ENCODE results near the gene DRC3.
"Not testable (repeated sequence)": the region's sequence is repeated elsewhere in the genome, so short reads cannot be mapped to it uniquely, and the experiment has no call there.

The DRC3 gene

DNA sequence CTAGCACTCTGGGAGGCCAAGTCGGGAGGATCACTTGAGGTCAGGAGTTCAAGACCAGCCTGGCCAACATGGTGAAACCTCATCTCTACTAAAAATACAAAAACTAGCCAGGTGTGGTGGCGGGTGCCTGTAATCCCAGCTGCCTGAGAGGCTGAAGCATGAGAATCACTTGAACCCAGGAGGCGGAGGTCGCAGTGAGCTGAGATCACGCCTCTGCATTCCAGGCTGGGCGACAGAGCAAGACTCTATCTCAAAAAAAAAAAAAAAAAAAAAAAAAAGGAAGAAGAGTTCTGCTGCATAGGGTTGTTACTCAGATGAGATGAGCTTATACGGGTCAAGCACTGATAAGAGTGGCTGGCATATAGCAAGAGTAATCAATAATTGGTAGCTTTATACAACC lies 32.7 kb upstream of the DRC3 start:
- in situ Hi-C loops (cut with MboI; ENCODE audit: low pct_unique_long_range_greater_than_20kb, low sequenced_read_pairs); DNase-seq: not testable (repeated sequence)

DNA sequence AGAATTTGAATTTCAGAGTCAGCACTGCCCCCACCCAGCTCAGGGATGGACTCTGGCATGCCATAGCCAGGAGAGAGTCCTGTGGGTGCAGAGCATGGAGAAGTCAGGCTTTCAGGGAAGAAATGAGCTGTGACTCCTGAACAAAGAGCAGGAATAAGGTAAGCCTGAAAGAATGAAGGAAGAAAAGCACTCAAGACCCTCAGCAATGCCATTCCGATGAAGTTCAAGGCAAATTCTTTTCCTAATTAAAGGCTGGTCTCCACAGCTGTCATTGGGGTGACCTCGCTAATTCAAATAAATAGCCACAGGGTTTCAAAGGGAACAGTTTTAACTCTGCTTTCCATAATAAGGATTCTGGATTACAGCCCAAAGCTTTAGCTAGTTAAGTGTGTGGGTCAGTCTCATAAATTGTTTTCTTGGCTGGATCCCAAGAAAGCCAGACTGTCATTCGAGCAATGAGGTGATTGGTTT lies 32.2 kb upstream of the DRC3 start:
- no peak for DNase-seq
- in situ Hi-C loops (cut with MboI; ENCODE audit: low pct_unique_long_range_greater_than_20kb, low sequenced_read_pairs), result no loop called here

DNA sequence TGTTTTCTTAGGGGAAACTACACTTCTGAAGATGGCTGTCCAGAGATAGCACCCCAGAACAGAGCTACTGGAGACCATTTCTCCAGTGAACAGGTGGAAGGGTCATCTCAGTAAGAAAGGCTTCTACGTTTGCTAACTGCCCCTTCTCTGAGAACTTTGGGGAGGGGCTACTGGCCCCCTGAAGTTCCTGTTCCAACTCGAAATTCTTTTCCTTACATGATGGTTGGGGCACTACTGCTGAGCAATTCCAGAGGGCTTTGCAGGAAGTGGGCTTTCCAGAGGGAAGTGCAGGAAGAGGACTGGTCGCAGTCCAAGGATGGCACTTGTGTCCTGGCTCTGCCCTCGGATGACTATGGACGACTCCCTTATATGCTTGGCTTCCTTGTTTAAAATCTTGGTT lies 31.6 kb upstream of the DRC3 start:
- no peak for DNase-seq
- in situ Hi-C loops (cut with MboI; ENCODE audit: low pct_unique_long_range_greater_than_20kb, low sequenced_read_pairs), result no loop called here

DNA sequence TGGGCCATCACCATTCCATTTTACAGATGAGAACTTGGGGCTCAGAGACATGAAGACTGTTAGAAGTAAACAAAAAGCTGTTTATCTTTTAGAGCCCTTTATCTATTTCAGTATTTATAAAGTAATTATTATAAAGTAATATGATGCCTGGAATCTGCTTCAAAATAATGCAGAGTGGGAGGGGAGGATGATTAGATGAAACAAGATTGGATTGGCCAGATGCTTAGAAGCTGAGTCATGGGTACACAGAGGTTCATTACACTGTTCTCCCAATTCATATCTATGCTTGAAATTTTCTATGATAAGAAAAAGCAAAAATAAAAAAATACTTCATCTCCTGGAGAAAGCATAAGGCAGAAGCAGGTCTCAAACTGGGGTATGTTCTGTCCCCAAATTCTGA lies 29.8 kb upstream of the DRC3 start:
- no peak for DNase-seq
- in situ Hi-C loops (cut with MboI; ENCODE audit: low pct_unique_long_range_greater_than_20kb, low sequenced_read_pairs), result no loop called here

DNA sequence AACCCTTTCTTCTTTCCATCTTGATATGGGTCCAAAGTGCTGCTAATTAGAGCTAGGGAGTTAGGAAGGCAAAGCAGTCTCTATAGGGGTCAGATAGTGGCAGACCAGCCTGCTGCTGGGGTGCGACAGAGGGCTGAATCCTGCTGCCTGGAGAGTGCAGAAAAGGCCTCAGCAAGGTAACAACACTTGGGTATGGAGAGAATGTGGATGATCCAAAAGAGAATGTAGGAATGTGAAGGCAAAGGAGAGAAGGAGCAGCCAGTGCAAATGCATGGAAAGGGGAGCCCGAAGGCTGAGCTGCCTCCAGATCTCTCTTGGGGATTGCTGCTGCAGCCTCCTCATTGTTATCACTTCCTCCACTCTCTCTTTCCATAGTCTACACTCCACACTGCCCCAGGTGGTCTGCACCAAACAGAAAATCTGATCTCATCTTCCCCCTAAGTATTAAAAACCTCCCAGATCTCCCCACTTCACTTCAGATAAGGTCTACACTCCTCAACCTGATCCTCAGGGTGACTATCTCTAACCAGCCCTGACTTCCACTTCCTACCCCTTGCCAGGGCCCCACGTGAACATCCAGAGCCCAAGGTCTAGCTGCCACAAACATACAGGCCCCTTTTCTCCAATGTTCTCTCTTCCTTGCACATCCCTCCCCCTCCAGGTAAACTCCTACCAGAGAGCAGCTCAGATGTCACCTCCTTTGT lies 29.2 kb upstream of the DRC3 start:
- DNase-seq, result no peak
- in situ Hi-C loops (cut with MboI; ENCODE audit: low pct_unique_long_range_greater_than_20kb, low sequenced_read_pairs), result no loop called here

DNA sequence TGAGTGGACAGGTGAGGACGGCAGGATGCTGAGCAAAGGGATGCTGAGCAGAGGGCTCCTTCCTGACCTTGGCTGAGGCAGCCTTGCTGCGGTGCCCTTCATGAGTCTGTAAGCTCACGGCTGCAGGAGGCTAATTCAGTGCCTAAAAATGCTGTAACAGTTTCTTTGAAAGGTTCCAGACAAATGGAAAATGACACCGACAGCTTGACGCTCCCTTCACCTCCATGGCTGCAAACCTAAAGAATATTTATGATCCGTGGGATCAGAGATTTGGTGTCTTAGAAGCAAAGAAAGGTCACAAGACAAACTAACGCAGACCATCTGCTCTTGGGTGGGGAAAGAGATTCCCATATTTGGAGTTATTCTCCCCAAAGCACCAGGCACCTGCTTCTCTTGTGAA lies 28.4 kb upstream of the DRC3 start:
- in situ Hi-C loops (cut with MboI; ENCODE audit: low pct_unique_long_range_greater_than_20kb, low sequenced_read_pairs), result no loop called here
- DNase-seq, result no peak

DNA sequence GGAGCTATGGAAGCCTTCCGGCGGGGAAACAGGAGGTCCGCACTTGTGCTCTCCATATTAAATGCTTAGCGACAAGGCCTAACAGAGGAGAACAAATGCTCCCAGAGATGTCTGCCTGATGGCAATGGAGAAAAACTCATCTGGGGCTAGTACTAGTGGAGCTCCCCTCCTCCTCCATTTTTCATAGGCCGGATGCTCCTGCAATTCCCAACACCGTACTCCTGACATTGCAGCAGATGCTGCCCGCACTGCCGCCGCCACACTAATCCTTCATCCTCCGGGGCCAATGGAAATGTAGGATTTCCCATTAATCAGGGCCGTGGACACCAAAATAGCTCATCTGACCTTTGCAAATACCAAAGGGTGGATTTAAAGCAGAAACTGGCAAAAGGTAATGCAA lies 27.9 kb upstream of the DRC3 start:
- no peak for DNase-seq
- in situ Hi-C loops (cut with MboI; ENCODE audit: low pct_unique_long_range_greater_than_20kb, low sequenced_read_pairs), result no loop called here

DNA sequence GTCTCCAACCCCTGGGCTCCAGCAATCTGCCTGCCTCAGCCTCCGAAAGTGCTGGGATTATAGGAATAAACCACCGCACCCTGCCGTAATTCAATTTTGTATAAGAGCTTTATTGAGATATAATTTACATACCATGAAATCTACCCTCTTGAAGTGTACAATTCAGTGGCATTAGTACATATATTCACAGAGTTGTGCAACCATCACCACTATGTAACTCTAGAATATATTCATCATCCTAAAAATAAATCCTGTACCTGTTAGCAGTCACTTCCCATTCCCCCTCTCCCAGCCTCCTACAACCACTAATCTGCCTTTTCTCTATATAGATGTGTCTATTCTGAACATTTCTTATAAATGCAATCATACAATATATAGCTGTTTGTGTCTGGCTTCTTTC lies 26.6 kb upstream of the DRC3 start:
- in situ Hi-C loops (cut with MboI; ENCODE audit: low pct_unique_long_range_greater_than_20kb, low sequenced_read_pairs), result no loop called here
- DNase-seq, result no peak

DNA sequence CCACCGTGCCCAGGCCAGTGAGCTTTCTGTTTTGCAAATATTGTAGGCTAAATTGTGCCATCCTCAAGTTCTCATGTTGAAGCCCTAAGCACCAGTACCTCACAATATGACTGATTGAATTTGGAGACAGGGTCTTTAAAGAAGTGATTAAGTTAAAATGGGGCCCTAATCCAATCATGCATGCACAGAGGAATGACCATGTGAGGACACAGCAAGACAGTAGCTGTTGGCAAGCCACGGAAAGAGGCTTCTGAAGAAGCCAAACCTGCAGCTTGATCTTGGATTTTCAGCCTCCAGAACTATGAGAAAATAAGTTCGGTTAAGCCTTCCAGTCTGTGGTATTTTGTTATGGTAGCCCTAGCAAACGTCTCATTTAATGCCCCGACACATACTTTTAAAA lies 25.4 kb upstream of the DRC3 start:
- no peak for DNase-seq
- in situ Hi-C loops (cut with MboI; ENCODE audit: low pct_unique_long_range_greater_than_20kb, low sequenced_read_pairs), result no loop called here

DNA sequence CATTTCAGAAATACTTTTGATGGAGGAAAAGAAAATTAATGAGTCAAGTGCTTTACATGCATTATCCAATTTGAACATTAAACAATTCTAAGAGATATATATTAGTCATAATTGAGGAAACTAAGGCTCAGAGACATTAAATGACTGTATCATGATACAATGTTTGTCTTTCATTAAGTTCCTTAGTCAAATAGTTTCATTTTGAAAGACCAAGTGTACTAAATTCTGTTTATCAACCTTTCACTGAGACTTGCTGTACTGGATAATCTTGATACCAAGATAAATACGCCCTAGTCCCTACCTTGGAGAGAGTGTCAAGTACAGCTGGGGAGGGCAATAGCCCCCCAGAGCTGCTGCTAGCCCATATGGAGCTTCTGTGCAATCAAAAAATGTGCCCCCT lies 24.7 kb upstream of the DRC3 start:
- in situ Hi-C loops (cut with MboI; ENCODE audit: low pct_unique_long_range_greater_than_20kb, low sequenced_read_pairs), result no loop called here
- DNase-seq, result no peak

DNA sequence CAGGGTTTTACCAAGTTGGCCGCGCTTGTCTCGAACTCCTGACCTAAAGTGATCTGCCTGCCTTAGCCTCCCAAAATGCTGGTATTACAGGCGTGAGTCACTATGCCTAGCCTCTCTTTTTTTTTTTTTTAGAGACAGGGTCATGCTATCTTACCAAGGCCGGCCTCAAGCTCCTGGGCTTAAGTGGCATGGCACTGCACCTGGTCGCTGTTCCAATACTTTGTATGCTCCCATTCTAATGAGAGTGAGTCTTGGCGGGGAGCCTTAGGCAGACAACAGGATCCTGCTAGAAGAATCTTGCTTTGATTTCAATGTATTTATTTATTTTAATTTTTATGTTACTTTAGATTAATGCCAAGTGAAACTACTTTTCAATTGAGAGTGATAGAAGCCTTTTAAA lies 22.3 kb upstream of the DRC3 start:
- DNase-seq, result no peak
- in situ Hi-C loops (cut with MboI; ENCODE audit: low pct_unique_long_range_greater_than_20kb, low sequenced_read_pairs), result no loop called here

DNA sequence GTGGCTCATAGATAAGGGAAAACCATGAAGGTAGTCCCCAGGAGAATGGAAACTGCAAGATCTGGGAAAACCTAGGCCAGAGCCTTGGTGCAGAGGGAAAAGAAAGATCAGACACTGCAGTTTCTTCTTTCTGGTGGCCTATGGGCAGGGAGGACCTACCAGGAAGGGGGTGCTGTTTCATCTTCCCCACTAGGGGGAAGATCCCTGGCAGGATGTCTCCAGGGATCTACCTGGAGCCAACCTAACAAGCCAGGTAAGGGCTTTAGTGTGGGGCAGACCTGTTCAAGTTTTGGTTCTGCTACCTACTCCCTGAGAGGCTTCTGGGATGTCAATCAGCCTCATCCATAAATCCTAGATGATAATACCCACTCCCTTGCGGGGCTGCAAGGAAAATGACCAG lies 21.9 kb upstream of the DRC3 start:
- DNase-seq, result no peak
- in situ Hi-C loops (cut with MboI; ENCODE audit: low pct_unique_long_range_greater_than_20kb, low sequenced_read_pairs), result no loop called here

DNA sequence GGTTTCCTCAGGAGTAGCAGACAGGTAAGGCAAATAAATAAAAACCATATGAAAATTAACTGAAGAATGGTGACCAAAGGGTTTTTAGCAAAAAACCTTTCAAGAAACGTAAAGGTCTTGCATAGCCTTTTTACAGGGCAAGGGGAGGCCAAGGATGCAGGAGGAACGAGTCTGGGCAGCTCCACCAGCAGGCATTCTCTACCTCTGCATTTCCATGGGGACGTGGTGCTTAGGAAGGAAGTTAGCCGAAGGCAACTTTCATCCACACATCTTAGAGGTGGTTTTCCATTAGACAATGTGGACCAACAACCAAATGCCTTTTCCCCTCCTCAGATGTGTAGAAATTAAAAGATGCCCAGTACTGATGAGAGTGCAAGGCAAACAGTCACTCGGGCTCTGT lies 21.1 kb upstream of the DRC3 start:
- in situ Hi-C loops (cut with MboI; ENCODE audit: low pct_unique_long_range_greater_than_20kb, low sequenced_read_pairs), result no loop called here

DNA sequence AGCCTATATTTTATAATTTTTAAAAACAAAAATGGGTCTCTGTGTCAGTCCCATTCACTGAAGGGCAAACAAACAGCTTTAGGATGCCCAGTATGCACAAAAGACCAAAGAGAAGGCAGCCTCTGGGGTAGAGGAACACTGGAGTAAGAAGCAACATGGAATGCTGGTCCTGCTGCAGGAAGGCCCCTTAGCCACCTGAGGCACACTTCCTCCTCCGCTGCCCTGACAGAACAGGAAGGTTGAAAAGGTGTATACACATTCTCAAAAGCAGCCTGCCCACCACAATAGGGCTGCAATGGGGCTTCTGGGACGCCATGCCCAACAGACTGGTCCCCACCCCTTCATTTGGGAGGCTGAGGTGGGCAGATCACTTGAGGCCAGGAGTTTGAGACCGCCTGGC lies 20.0 kb upstream of the DRC3 start:
- DNase-seq, result no peak
- in situ Hi-C loops (cut with MboI; ENCODE audit: low pct_unique_long_range_greater_than_20kb, low sequenced_read_pairs), result no loop called here

More for the DNA sequence above, 21.1 kb upstream of the DRC3 start:
- no peak for DNase-seq

DNA sequence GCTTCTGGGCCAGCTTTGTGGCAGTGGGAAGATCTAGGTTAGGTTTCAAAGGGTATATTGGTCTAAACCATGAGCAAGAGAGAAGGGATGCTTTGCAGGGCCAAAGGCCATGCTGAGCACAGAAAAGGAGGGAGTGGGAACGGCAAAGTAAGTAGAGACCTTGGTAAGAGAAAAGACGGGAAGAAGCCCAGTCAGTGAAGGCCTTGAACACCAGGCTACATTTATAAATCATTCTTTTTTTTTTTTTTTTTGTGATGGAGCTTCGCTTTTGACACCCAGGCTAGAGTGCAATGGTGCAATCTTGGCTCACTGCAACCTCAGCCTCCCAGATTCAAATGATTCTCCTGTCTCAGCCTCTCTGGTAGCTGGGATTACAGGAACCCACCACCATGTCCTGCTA lies 18.6 kb upstream of the DRC3 start:
- in situ Hi-C loops (cut with MboI; ENCODE audit: low pct_unique_long_range_greater_than_20kb, low sequenced_read_pairs), result no loop called here
- DNase-seq, result no peak

DNA sequence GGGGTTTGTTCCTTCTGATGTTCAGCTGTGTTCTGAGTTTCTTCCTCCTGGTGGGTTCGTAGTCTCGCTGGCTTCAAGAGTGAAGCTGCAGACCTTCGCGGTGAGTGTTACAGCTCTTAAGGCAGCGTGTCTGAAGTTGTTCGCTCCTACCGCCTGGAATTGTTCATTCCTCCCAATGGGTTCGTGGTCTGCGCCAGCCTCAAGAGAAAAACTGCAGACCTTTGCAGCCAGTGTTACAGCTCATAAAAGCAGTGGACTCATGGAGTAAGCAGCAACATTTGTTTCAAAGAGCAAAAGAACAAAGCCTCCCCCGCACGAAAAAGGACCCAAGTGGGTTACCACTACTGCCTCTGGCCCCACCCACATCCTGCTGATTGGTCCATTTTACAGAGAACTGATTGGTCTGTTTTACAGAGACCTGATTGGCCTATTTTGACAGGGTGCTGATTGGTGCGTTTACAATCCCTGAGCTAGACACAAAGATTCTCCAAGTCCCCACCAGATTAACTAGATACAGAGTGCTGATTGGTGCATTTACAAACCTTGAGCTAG lies 16.8 kb upstream of the DRC3 start:
- in situ Hi-C loops (cut with MboI; ENCODE audit: low pct_unique_long_range_greater_than_20kb, low sequenced_read_pairs); DNase-seq: not testable (repeated sequence)

DNA sequence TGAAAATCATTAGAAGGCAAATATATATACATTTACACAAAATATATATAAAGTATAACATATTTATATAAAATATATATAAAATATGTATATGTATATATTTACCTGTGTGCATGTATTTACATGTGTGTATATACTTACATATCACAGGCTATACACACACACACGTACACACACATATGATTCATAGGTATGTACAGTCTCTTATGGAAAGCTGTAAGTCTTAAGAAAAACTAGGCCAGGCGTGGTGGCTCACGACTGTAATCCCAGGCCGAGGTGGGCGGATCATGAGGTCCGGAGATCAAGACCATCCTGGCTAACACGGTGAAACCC lies 15.1 kb upstream of the DRC3 start:
- in situ Hi-C loops (cut with MboI; ENCODE audit: low pct_unique_long_range_greater_than_20kb, low sequenced_read_pairs), result no loop called here
- no peak for DNase-seq

DNA sequence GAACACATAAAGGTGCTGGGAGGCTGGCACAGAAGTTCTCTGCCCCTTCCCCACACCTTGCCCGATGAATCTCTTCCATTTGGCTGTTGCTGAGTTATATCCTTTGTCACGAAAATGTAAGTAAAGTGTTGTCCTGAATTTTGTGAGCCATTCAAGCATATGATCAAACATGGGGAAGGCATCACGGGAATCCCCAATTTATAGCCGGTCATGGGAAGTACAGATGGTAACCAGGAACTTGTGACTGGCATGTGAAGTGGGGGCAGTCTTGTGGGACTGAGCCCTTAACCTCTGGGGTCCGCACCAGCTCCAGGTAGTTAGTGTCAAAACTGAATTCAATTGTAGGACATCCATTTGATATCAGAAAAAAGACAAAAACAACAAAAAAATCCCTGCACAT lies 13.7 kb upstream of the DRC3 start:
- no peak for DNase-seq
- in situ Hi-C loops (cut with MboI; ENCODE audit: low pct_unique_long_range_greater_than_20kb, low sequenced_read_pairs), result no loop called here

DNA sequence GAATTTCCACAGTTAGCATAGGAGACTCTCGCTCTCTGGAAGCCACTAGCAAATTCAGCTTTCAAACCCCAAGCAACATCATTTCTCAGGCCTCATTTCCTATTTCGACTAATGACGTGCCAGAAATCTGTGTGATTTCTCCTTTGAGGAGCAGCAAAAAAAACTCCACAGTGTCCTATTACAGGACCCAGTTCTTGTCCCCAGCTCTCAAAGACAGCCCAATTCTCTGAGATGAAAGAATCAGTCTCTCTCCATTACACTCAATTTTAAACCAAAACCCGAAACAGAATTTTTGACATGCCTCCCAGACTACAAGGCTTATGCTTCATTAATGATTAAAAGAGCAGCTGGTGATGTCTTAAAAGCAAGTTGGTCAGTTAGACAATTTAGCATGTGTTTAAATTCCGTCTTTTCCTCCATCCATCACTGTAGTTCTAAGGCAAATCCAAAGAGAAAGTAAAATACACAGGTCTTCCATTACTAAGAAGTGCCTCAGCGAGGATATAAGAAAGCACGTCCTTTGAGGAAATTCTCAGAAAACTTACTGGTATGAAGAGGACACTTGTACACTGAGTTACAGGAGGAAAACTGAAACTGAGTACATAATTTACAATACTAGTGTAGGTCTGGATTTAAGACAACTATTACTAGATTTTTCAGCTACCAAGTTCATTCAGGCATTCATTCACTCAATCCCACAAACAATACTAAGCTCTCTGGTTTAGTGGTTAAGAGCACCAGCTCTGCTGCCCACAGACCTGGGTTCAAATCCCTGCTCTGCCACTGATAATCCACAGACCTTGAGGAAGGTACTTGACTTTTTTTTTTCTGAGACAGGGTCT lies 12.9 kb upstream of the DRC3 start:
- in situ Hi-C loops (cut with MboI; ENCODE audit: low pct_unique_long_range_greater_than_20kb, low sequenced_read_pairs), result no loop called here
- no peak for DNase-seq

DNA sequence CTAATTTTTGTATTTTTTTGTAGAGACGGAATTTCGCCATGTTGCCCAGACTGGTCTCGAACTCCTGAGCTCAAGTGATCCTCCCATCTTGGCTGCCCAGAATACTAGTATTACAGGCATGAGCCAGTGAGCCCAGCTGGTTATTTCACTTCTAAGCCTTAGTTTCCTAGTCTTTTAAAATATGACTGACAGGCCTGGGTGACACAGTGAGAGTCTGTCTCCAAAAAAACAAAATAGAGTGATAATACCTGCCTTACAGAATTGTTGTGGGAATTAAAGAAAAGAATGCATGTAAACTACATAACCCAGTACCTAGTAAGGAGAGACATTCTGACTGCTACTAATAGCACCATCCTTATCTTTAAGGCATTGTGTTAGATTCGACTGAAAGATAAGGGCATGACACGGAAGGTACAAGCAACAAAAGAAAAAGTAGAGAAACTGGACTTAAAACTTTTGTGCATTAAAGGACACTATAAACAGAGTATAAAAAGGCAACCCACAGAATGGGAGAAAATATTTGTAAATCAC lies 12.1 kb upstream of the DRC3 start:
- no peak for DNase-seq
- in situ Hi-C loops (cut with MboI; ENCODE audit: low pct_unique_long_range_greater_than_20kb, low sequenced_read_pairs), result no loop called here
